ENCODE data around the gene MYH13.

The MYH13 gene

DNA sequence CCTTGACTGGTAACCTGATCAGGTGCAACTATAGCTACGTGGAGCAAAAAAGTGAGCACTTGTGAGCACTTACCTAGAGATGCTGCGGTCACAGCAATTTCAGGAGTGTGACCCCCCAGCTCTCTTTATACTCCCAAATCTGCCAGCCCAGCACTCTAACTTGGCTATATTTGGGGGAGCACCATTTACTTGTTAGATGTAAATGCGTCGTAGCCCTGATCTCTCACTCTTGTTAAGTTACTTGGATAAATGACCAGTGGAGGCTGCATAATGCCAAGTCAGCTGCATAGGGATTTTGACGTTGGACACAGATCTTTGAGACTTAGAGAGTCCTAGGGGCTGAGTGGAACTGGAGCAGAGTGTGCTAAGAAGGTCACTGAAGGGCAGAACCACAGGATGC, at the start of gene MYH13:
TSS of gene MYH13 (minus strand) at position 101 of the 400 bp plus-strand sequence. CDS start 8,476 bp downstream, outside the sequence.
- TF ChIP-seq CTCF (IDR thresholded peaks at IDR 0.05; ENCODE audit: borderline replicate concordance, insufficient read depth, low read depth, low read length): no peak

DNA sequence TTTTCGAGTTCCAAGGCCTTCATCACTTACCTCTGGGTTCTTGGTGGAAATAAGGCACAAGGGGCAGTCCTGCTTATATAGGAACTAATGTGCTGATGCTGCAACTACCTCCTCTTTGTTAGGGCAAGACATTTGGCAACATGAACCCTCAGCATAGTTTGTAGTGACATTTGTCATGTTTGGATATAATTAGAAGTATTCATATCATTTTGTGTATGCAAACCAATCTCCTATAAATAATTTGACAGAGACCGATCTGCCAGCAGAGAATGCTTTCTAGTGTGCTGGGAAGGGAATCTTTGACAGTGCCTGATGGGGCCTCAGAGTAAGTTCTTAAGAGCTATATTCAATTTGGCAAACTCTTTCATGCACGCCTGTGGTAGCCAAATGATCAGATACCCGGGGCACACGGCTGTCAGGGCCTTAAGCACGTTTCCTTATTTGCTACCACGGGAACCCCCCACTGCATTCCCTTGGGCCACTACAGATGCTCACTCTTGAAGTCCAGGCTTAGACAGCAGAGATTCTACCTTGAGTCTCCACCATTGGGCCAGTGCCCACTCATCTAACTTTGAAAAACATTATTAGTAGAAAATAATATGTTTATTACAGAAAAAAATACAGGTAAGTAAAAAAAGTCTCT, 49.2 kb upstream of the MYH13 start, which contains the start of gene MYH8:
TSS of gene MYH8 (minus strand) at position 51 of the 643 bp plus-strand sequence. CDS start 1,723 bp downstream, outside the sequence.
- no peak within 1 kb of the TSS for H3K4me3 ChIP-seq (ENCODE audit: low read depth, low read length)
- no peak for TF ChIP-seq CTCF (IDR thresholded peaks at IDR 0.05; ENCODE audit: borderline replicate concordance, insufficient read depth, low read depth, low read length)

More for the DNA sequence above, at the start of gene MYH13:
- no peak within 1 kb of the TSS for H3K4me3 ChIP-seq (ENCODE audit: low read depth, low read length)

GRCh38 chr17:10421211-10421610, 48.4 kb upstream of the MYH13 start:
- no peak overlapping the region for H3K4me3 ChIP-seq (ENCODE audit: low read depth, low read length)
- no peak for TF ChIP-seq CTCF (IDR thresholded peaks at IDR 0.05; ENCODE audit: borderline replicate concordance, insufficient read depth, low read depth, low read length)

GRCh38 chr17:10420811-10421210, 48.0 kb upstream of the MYH13 start:
- no peak overlapping the region for H3K4me3 ChIP-seq (ENCODE audit: low read depth, low read length)
- TF ChIP-seq CTCF (IDR thresholded peaks at IDR 0.05; ENCODE audit: borderline replicate concordance, insufficient read depth, low read depth, low read length): no peak

- no peak overlapping the region for H3K4me3 ChIP-seq (ENCODE audit: low read depth, low read length)
- no peak for TF ChIP-seq CTCF (IDR thresholded peaks at IDR 0.05; ENCODE audit: borderline replicate concordance, insufficient read depth, low read depth, low read length)
These were observed 44.6 kb upstream of the MYH13 start for GRCh38 chr17:10417431-10417830.

DNA sequence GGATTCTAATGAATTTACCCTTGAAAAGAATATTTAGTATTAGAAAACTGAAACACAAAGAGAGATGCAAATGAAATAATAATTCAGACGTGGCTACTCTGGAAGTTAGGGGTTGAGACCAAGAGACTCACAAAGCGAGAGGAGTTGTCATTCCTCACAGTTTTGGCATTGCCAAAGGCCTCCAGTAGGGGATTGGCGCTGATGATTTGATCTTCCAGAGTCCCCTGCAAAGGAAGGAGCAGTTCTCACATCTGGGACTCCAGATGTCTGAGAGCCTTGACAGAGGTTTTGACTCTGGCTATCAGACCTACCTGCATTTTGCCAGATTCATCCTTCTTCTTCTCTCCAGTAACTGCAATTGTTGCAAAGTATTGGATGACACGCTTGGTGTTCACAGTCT, 42.4 kb upstream of the MYH13 start:
- TF ChIP-seq CTCF (IDR thresholded peaks at IDR 0.05; ENCODE audit: borderline replicate concordance, insufficient read depth, low read depth, low read length): no peak
- no peak overlapping the region for H3K4me3 ChIP-seq (ENCODE audit: low read depth, low read length)

DNA sequence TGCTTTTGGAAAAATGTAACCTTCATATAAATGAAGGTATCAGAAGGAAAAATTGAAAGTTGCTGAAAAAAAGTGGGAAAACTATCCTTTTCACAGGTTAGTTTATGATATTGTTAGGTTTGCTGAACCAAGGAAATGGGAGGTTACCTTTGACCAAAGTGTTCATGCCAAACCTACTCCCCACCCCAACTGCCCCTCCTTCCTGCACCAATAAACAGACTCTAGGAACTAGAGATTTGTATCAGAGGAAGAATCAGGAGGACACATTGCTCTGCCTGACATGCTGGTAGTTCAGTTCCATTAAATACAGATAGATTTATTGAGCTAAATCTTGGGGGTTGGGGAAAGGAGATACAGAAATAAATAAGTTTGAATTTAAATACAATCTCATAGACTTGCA, 30.8 kb upstream of the MYH13 start:
- H3K4me3 ChIP-seq (ENCODE audit: low read depth, low read length): no peak overlapping the region
- no peak for TF ChIP-seq CTCF (IDR thresholded peaks at IDR 0.05; ENCODE audit: borderline replicate concordance, insufficient read depth, low read depth, low read length)
